Effector CD4-positive, alpha-beta T cell (primary cell): ENCODE data around the gene IL4I1.

Source experiments
- DNase-seq: peaks from one replicate; pipeline ENCODE4 v3.0.0-alpha.2; 2020

The IL4I1 gene

GRCh38 chr19:49861541-49862378 lies 34.9 kb downstream of the IL4I1 start:
- no peak for DNase-seq

GRCh38 chr19:49861107-49861506 lies 35.6 kb downstream of the IL4I1 start:
- no peak for DNase-seq

DNA sequence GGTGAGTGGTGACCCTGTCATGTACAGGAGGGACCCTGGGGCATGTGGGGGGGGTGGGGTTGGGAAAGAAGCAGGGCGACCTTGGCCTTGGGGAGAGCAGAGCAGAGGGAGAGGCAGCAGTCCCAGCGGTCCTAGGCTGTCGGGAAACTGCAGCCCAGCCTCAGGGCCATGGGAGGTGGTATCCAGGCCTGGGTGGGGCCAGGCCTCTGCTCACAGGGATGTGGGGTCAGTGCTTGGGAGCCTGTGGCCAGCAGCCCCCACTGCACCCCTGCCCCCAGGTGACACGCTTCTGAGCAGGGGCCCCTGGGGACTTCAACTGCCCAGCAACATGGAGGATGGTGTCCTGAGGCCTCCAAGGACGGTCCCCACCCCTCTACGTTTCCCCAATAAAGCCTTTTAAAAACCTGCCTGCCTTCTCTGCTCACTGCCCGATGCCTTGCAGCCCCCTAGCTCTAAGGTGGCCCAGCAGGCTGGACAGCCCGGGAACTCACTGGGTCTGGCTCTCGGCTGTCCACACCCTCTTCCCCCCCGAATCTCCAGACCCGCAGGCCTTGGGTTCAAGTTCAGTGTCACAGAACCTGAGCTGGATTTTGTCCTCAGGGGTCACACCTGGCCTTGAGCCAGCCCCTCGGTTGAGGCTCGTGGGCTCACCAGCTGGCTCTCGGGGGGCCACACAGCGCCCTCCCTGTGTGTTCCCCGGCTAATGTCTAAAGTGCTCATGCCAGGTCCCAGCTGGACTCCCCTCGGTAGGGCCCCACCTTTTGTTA lies 36.2 kb downstream of the IL4I1 start:
- DNase-seq: no peak

DNA sequence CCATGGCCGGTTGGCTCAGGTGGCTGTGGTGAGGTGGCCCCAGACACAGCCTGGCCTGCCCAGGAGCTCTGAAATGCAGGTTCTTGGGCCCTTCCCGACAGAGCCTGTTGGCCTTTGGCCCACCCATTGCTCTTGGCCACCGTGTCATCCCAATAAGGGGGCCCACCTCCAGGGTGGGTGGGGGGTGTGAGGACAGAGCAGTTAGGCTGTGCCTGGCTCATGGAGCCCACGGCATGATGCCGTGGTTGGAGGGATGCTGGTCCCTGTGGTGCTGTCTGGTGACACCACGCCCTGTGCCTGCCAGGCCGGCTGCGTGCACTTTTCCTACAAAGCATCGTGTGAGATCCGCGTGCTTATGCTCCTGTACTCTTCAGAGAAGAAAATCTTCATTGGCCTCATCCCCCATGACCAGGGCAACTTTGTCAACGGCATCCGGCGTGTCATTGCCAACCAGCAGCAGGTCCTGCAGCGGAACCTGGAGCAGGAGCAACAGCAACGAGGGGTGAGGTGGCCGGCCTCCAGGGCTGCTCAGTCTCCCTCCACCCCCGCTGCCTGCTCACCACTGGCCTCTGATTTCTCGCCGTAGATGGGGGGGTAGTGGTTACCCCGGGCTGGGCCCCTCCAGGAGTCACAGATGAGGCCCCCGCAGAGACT lies 36.9 kb downstream of the IL4I1 start:
- no peak for DNase-seq

DNA sequence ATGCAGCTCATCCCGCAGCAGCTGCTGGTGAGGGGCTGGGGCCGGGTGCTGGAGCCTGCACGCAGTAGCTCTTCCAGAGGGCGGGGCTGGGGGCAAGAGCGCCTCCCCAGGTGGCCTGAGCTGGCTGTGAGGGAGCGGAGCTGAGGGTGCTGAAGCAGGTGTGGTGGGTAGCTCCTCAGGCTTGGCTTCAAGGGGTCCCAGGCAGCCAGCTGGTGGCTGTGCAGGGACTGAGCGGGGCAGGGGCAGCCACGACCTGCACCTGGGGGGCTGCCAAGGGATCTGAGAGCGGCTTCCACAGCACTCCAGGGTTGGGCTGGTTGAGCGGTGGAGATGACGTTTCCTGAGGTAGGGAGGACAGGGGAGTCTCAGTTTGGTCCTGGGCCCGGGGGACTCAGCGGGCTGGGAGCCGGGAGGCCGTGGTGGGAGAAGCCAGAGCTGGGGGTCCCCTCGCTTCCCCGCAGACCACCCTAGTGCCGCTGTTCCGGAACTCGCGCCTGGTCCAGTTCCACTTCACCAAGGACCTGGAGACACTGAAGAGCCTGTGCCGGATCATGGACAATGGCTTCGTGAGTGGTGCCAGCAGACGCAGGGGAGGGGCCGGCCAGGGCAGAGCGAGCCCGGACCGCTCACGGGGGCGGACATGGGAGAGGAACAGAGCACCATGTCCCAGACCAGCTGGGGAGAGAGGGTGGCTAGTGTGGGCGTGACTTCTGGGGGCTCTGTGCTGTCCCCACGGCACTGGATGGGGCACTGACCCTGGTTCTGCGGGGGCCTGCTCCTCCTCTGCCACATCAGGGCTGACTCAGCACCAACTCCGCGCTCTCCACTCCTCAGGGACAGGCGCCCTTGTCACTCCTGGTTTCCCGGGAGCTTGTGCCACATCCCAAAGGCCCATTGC lies 38.4 kb downstream of the IL4I1 start:
- no peak for DNase-seq

DNA sequence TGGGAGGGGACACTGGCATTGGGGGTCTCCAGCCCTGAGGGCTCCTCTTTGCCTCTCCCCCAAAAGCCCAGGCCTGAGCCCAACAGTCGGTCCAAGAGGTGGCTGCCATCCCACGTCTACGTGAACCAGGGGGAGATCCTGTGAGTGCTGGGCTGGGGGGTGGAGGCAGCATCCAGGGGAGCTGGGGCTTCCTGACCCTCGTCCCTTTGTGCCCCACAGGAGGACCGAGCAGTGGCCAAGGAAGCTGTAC lies 38.9 kb downstream of the IL4I1 start:
- DNase-seq: no peak

DNA sequence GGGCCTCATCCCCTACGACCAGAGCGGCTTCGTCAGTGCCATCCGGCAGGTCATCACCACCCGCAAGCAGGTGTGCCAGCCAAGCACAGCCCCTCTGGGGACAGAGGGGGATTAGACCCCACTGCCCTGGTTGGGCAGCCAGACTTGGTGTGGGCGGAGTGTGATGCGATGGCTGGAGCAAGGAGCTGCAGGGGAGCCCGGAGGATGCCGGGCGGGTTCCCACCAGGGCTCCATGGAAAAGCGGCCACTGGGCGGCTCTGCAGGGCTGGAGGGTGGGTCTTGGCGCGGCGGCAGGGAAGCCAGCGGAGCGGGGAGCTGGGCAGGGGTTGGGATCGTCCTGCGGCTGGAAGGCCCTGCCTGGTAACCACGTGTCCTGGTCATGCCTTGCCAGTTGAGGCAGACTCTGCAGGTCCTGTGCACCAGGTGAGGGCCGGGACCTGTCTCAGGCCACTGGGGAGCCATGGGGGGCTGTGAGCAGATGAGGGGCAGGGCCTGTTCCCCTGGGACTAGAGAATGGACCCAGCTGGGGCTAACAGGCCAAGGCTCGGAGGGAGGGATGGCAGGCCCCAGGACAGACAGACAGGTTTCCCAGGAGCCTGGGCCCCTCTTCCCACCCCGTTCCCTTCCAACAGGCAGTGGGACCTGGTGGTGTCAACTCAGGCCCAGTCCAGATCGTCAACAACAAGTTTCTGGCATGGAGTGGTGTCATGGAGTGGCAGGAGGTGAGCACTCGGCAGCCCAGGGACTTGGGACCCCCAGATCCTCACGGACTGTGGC lies 39.4 kb downstream of the IL4I1 start:
- no peak for DNase-seq

- DNase-seq: no peak
Measured at GRCh38 chr19:49856574-49857021, 40.1 kb downstream of the IL4I1 start.

DNA sequence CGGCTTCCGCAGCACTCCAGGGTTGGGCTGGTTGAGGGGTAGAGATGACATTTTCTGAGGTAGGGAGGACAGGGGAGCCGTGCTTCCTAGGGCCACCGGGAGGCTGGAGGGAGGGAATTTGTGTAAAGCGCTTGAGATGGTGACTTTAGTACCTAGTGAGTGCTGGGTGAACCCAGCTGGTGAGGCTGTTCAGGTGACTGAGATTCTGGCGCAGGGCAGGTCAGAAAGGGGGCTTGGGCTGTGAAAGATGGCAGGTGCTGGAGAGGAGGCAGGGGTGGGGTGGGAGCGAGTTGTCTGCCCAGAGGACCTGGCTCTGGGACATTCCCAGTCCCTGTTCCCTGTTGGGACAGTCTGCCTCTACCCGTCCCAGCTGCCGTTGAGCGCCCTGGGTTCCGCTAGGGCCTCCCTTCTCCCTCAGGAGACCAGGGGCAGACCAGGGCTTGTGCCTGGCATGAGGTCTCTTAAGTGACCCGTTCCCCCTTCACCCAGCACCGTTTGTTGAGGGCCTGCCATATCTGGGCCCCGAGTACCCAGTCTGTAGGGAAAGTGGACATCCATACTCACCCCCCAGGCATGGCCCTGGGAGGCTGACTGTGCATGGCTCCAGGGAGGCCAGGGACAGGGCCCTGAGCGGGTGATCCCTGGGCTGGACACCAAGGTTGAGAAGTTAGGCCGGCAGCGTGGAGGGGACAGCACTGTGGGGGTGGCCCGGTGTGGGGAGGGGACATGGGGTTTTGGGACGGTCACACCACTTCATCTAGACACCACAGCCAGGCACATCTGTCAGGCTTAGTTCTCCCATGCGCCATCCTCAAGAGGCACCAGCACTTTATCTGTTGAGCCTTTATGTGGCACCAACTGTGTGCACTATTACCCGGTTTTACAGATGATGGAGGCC lies 40.8 kb downstream of the IL4I1 start:
- DNase-seq: no peak

GRCh38 chr19:49855277-49855675 lies 41.4 kb downstream of the IL4I1 start:
- no peak for DNase-seq

DNA sequence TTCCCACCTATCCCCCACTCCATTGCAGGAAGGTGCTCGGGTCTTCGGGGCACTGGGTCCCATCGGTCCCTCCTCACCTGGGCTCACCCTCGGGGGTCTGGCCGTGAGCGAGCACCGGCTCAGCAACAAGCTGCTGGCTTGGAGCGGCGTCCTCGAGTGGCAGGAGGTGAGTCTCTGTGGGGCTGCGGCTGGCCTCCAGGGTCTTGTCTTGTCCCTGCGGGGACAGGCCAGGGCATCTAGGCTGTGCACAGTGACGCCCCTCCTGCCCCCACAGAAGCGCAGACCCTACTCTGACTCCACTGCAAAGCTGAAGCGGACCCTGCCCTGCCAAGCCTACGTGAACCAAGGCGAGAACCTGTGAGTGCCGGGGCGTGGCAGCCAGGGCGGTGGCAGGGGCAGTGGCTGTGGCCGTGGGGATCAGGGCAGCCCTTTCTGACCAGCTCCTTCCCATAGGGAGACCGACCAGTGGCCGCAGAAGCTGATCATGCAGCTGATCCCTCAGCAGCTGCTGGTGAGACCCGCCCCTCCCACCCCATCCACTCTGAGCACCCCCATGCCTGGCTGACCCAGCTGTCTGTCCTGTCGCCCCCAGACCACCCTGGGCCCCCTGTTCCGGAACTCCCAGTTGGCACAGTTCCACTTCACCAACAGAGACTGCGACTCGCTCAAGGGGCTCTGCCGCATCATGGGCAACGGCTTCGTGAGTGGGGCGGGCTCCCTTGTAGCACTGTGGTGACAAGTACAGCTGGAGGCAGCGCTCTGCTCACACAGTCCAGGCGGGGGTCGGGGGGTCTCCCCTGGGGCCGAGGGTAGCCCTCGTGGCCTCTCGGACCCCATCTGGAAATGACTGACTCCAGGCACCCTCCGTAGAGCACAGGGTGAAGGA lies 42.1 kb downstream of the IL4I1 start:
- DNase-seq: no peak

- no peak for DNase-seq
Measured at GRCh38 chr19:49853852-49854377, 42.8 kb downstream of the IL4I1 start.

GRCh38 chr19:49852631-49853126 lies 44.0 kb downstream of the IL4I1 start:
- DNase-seq: no peak

DNA sequence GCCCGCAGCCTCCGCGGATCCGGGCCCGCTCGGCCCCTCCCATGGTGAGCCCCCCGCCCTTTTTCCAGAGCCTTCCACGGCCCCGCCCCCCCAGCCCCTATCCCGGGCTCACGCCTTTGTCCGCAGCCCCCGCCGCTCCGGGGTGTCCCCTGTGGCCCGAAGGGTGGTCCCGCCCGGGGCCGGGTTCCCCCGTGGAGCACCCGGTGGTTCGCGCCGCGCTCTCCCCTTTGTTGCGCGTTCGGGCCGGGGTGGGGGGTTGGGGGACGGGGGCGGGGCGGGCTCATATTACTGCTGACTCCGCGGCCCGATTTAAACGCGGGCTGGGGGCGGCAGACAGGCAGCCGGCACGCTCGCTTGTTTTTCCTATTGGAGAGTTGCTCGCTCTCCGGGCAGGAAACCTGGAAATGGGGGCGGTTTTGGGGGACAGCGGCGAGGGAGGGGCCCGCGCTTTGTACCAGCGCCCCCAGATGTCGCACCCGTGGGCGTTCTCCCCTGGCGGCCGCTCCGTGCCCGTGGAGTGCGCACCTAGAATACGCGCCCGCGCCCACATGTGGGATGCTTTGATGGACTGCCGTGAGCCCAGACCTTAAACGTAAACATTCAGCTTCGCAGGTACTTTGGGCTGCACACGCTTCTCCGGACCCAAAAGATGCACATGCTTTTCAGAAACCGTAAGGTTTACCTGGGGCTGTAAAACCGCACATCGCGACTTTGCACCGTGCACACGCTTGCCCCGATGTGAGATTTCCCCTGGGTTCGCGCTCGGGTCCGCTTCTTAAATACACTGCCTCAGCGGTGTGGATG lies 45.0 kb downstream of the IL4I1 start:
- DNase-seq: peak; percentile 24

DNA sequence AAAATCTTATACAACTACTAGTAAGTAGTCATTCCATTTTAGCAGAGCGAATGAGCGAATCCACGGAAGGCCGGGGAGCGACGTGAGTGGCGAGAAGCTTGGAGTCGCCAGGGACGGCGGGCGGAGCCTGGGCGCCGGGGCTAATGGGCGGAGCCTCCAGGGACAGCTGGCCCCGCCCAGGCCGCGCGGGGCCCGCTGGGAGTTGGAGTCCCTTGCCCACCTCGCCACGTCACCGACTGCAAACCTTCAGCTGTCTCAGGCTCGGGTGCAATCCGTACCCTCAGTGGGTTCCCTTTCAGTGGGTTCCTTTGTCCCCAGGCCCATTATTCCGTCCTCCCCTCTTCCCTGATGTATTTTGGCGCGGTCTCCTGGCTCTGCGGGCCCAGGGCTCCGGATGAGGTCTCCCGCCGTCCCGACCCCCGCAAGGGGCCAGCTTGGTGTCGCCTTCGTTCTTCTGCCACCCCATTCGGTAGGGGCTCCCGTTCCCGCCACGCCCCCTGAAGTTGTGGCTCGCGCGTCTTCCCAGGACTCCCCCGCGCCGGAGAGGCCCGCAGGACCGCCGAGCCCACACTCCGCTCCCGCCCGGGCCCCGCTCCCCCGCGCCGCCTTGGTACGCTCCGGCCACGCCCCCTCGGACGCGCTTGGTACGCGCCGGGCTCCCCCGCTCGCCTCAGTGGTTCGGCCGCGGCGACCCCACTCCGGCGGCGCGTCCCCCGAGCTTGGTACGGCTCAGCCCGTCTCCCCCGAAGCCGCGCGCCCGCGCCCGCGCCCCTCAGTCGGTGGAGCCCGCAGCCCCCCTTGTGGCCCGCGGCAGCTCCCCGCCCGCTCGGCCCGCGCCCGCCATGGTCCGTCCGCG lies 46.0 kb downstream of the IL4I1 start, which contains the start of gene PTOV1:
TSS of gene PTOV1 (plus strand) at position 673 of the 856 bp plus-strand sequence.
- DNase-seq: peak; percentile 82

DNA sequence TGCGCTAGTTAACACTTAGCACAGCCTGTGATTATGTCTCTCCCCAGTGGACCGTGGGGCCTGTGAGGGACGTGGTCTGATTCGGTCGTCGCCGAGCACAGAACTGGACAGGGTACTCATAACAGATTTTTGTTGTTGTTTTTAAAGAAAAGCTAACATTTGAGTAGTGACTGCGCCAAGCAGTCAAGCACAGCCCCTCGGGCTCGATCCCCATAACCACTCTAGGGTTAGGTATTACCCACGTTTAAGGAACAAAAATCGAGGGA lies 46.5 kb downstream of the IL4I1 start:
- DNase-seq: no peak

- no peak for DNase-seq
Measured at GRCh38 chr19:49849433-49850220, 47.1 kb downstream of the IL4I1 start.
